ENCODE measurements around the gene DYRK1B. TPM values are rescaled to one million over a fixed set of nuclear protein-coding genes. Genes with fewer than 3 reads are reported as not detected.

The DYRK1B gene
- total RNA-seq, 4 donors from 2014 or later: 4.9 to 15.6 (median 8.7) TPM

- TF ChIP-seq CTCF (IDR thresholded peaks at IDR 0.05; ENCODE audit: low read depth): no peak
Observed at GRCh38 chr19:39845172-39845571, 11.2 kb upstream of the DYRK1B start.

GRCh38 chr19:39843919-39844793 lies 10.2 kb upstream of the DYRK1B start:
- no peak for TF ChIP-seq CTCF (IDR thresholded peaks at IDR 0.05; ENCODE audit: low read depth)

- TF ChIP-seq CTCF (IDR thresholded peaks at IDR 0.05; ENCODE audit: low read depth): no peak
Observed at GRCh38 chr19:39842693-39843435, 8.9 kb upstream of the DYRK1B start.

- no peak for TF ChIP-seq CTCF (IDR thresholded peaks at IDR 0.05; ENCODE audit: low read depth)
Observed at GRCh38 chr19:39841041-39841440, 7.1 kb upstream of the DYRK1B start.

- TF ChIP-seq CTCF (IDR thresholded peaks at IDR 0.05; ENCODE audit: low read depth): no peak
Observed at GRCh38 chr19:39840492-39840891, 6.5 kb upstream of the DYRK1B start.

- no peak for TF ChIP-seq CTCF (IDR thresholded peaks at IDR 0.05; ENCODE audit: low read depth)
Observed at GRCh38 chr19:39839678-39840327, 5.8 kb upstream of the DYRK1B start.

GRCh38 chr19:39838569-39838968 lies 4.6 kb upstream of the DYRK1B start:
- no peak for TF ChIP-seq CTCF (IDR thresholded peaks at IDR 0.05; ENCODE audit: low read depth)
